NOMO-1 (cell line): ENCODE results near the gene ARMC10.
"Not testable (repeated sequence)": the region's sequence is repeated elsewhere in the genome, so short reads cannot be mapped to it uniquely, and the experiment has no call there.

Experiments used
- DNase-seq, 2 experiments: peaks; one replicate each; lab custom pipeline; 2025; ENCODE audit not compliant: unreplicated experiment in 2 of 2; lab: John Stamatoyannopoulos, UW

ARMC10 gene

GRCh38 chr7:103077318-103077717 lies 2.4 kb downstream of the ARMC10 start:
- DNase-seq: no peak

DNA sequence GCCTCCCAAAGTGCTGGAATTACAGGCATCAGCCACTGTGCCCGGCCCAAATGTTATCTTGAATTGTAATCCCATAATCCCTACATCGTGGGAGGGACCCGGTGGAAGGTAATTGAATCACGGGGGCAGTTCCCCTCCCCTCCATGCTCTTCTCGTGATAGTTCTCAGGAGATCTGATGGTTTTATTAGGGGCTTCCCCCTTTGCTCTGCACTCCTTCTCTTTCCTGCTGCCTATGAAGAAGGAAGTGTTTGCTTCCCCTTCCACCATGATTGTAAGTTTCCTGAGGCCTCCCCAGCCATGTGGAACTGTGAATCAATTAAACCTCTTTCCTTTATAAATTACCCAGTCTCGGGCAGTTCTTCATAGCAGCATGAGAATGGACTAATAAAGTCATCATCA lies 3.3 kb downstream of the ARMC10 start:
- DNase-seq: not testable (repeated sequence)

DNA sequence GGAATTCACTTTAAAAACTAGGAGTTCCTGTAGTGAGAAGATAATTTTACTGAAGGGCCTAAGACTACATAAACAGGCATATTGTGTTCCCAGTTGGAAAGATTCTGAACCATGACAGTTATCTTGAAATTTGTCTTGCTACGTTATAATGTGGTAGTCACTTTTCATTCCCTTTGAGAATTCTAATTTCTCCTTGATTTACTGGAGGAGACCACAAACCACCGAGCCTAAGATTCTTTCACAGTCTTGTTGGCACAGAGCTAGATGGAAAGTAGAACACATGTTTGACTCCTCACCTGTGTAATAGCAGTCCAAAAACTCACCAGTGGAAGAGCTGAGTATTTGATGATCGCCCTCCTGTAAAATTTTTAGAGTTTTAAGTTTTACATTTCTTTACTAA lies 4.9 kb downstream of the ARMC10 start:
- no peak for DNase-seq

DNA sequence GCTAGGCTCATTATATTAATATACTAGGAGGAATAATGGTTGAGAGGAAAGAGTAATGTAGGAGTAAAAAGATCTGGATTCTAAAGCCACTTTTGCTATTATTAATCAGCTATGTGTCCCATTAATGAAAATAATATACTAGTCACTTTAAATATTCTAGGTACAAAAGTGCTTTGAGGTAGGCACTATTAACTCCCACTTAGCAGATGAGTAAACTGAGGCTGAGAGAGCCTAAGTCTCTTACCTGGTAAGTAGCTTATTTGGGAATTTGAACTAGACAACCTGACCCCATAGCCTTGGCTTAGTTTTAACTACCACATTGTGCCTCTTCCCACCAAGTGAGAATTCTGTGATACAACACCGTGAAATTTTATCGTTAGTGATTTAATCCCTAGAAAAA lies 6.0 kb downstream of the ARMC10 start:
- no peak for DNase-seq

GRCh38 chr7:103082497-103082896 lies 7.6 kb downstream of the ARMC10 start:
- no peak for DNase-seq

GRCh38 chr7:103083210-103083609 lies 8.3 kb downstream of the ARMC10 start:
- no peak for DNase-seq

DNA sequence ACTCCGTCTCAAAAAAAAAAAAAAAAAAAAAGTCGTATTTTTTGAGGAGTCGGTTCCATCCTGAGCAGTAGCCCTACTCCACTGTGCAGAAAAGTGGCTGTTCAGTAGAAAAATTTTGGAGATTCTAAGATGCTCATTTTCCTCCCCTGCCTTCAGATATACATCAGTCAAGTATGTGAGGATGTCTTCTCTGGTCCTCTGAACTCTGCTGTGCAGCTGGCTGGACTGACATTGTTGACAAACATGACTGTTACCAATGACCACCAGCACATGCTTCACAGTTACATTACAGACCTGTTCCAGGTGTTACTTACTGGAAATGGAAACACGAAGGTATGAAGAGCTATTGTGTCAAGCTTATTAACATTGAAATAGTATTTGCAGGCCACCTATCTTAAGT lies 17.4 kb downstream of the ARMC10 start:
- not testable (repeated sequence) for DNase-seq

- DNase-seq: no peak
Measured at GRCh38 chr7:103093429-103093828, 18.5 kb downstream of the ARMC10 start.

GRCh38 chr7:103094102-103094501 lies 19.2 kb downstream of the ARMC10 start:
- DNase-seq: no peak

- not testable (repeated sequence) for DNase-seq
Measured at GRCh38 chr7:103095558-103095957, 20.6 kb downstream of the ARMC10 start.

DNA sequence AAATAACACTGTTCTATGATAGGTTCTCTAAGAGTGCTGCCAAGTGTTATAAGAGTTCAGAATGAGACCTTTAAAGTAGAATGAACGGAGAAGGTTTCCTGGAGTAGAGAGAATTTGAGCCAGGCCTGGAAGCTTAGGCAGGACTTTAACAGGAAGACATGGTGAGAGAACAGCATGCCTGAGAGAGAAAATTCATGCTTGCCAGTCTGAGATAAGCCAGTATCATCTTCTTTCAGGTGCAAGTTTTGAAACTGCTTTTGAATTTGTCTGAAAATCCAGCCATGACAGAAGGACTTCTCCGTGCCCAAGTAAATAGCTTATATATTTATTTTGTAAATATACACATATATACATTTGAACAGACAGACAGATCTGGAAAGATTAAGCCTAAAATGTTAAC lies 22.1 kb downstream of the ARMC10 start:
- DNase-seq: no peak

- DNase-seq: no peak
Measured at GRCh38 chr7:103100348-103100747, 25.4 kb downstream of the ARMC10 start.

DNA sequence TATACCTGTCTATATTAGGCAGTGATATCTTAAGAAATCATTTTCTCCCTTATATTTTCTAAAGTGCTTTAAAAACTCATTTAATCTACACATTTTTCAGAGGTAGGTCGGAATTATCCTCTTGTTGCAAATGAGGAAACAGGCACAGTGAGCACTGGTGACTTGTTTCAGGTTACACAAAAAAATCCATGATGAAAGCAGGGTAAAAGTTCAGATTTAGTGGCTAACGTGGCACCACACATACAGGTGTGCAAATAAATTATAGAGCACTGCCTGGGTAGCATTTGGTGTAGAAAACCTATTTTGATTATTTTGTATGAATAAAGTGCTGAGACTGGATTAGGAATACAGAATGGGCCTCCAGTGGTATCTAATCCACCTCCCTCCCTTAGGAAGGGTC lies 26.6 kb downstream of the ARMC10 start:
- no peak for DNase-seq

GRCh38 chr7:103106005-103106702 lies 31.2 kb downstream of the ARMC10 start:
- DNase-seq: no peak

DNA sequence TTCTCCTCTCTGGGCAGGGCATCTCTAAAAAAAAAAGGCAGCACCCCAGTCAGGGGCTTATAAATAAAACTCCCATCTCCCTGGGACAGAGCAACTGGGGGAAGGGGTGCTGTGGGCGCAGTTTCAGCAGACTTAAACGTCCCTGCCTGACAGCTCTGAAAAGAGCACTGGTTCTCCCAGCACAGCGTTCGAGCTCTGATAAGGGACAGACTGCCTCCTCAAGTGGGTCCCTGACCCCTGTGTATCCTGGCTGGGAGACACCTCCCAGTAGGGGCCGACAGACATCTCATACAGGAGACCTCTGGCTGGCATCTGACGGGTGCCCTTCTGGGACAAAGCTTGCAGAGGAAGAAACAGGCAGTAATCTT lies 31.7 kb downstream of the ARMC10 start:
- not testable (repeated sequence) for DNase-seq

DNA sequence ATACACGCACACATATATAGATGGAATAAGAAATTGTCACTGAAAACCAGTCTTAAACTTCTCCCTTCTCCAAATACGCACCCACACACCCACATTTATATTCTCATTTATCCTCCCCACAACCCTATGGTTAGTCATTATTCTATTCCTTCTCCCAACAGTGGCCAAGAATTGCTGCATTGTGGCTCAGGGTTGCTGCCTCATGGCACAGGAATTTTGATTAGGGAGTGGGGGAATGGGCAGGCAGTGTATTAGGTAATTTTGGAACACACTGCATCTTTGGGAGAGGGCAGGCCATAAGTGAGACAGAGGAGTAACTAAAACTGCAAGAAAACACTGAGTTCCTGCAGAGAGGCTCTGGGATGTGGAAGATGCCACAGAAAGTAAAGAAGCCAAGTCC lies 38.2 kb downstream of the ARMC10 start:
- DNase-seq: no peak

DNA sequence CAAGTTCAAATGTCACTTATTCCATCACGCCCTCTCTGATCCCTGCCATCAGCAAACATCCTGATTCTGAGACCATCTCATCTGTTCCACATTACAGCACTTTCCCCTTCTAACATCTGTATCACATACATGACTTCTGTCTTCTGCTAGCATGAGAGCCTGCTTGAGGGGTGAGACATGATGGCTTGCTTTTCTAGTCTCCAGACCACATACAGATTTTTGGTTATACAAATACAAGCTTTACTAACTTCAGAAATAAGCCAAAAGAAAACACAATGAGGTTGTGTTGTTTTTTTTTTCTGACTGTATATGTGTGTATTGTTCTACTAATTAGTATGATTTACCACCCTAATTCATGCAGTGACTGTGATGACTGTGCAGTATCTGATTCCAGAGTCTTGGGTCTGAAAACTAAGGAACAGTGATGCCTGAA lies 39.7 kb downstream of the ARMC10 start:
- no peak for DNase-seq

DNA sequence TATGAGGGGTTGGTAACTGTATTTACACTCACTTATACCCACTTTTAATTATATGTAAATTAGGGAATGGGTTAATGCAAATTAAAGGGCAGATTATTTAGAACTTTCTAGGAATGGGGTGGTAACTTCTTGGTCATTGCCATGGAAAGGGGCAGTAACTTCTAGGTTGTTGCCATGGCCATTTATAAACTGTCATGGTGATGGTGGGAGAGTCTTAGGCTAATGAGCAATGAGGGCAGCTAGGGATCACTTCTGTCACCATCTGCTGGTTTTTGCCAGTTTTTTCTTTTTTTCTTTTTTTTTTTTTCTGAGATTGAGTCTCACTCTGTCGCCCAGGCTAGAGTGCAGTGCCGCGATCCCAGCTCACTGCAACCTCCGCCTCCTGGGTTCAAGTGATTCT lies 40.8 kb downstream of the ARMC10 start:
- no peak for DNase-seq

DNA sequence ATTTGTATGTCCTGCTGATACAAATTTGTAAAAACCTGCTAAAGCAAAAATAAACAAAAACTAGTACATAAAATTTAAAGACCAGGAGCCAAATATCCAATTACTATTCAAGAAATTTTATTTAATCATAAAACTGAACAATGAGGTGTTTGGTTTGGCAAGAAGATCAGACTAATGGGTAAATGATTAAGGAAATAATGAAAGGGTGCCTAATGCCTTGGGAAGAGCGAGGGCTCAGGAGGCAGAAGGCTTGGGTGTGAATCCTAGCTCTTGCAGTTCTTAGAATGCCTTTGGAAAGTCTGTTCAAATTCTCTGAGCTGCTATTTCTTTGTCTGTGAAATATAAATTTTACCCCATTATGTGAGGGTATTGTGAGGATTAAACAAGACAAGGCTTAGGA lies 41.6 kb downstream of the ARMC10 start:
- no peak for DNase-seq

- no peak for DNase-seq
Measured at GRCh38 chr7:103116991-103117390, 42.1 kb downstream of the ARMC10 start.

GRCh38 chr7:103117465-103117864 lies 42.5 kb downstream of the ARMC10 start:
- DNase-seq: no peak

DNA sequence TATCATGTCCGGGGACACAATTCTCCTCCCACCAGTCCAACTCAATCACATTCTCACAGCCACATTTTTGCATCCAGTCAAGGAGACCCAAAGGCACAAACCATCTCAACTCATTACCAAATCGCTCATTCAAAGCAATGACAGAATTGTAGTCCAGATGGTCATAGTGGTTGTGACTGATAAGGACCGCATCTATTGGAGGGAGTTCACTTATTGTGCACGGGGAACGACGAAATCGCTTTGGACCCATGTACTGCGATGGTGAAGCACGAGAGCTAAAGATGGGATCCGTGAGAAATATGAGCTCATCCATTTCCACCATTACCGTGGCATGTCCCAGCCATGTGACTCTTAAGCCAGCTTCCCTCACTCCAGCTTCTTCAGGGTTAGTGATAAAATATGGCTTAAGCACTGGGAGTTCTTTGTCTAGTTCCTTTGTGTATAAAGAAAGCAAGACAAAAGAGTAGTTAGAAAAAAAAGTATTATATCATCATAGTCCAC lies 44.9 kb downstream of the ARMC10 start:
- DNase-seq: no peak

DNA sequence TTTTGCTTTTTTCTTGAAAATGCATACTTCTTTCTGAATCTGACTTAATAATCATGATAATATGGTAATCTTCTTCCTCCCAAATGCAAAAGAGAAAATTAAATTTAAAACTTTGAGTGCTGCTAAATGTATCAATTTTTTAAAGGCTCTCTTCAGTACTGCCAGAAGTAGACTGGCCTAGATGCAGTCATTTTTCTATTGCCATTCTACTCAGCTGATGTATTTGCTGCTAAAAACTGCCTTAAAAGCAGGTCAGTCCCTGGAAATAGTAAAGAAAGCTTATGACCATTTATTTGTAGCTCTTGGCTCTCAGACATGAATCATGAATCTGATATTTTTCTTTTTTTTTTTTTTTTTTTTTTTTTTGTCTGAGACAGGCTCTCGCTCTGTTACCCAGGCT lies 45.4 kb downstream of the ARMC10 start:
- no peak for DNase-seq
